CD14-positive monocyte (primary cell): Measurements from ENCODE around the gene RASSF6. TPM values are rescaled to one million over a fixed set of nuclear protein-coding genes. Genes with fewer than 3 reads are reported as not detected.

ENCODE experiments used
- DNase-seq, 3 donors: peaks; one replicate each; pipeline ENCODE4 v3.0.0-alpha.2; 2011 to 2022
- H2AFZ ChIP-seq: 2 replicates; pipeline ENCODE4 v1.6.0; 2012; ENCODE audit warnings: mild to moderate bottlenecking, low read depth, low read length, inconsistent platforms; ENCODE audit not compliant: insufficient read depth, poor library complexity, severe bottlenecking
- H3K27ac ChIP-seq, 2 donors: 1 replicate in 1 of 2; 2 replicates in 1 of 2; pipeline ENCODE4 v1.5.1; 2012 to 2013; ENCODE audit warnings: low read length in 2 of 2, control low read depth in 1 of 2, inconsistent platforms in 1 of 2, low read depth in 1 of 2, mild to moderate bottlenecking in 1 of 2
- H3K27me3 ChIP-seq, 2 donors: one replicate each; pipeline versions ENCODE4 v1.6.0 to v1.6.1; 2011 to 2013; ENCODE audit warnings: low read length in 2 of 2; ENCODE audit not compliant: control insufficient read depth in 2 of 2, insufficient read depth in 2 of 2
- H3K36me3 ChIP-seq, 2 donors: replicated peaks in 1 of 2; 1 replicate in 1 of 2; 2 replicates in 1 of 2; pipeline versions ENCODE4 v1.5.1 to v1.6.1; 2012 to 2013; ENCODE audit warnings: low read length in 2 of 2, control low read depth in 1 of 2, inconsistent platforms in 1 of 2, mild to moderate bottlenecking in 1 of 2; ENCODE audit not compliant: insufficient read depth in 2 of 2, control insufficient read depth in 1 of 2
- H3K4me1 ChIP-seq, 2 donors: 1 replicate in 1 of 2; 2 replicates in 1 of 2; pipeline versions ENCODE4 v1.5.1 to v1.6.1; 2012 to 2013; ENCODE audit warnings: low read length in 2 of 2, control low read depth in 1 of 2, inconsistent platforms in 1 of 2, mild to moderate bottlenecking in 1 of 2, moderate library complexity in 1 of 2; ENCODE audit not compliant: insufficient read depth in 2 of 2, control insufficient read depth in 1 of 2
- H3K4me2 ChIP-seq: replicated peaks from 2 replicates; pipeline ENCODE3; 2012; ENCODE audit warnings: low read length, moderate library complexity, mild to moderate bottlenecking; ENCODE audit not compliant: poor library complexity, severe bottlenecking; ENCODE audit errors: extremely low read depth
- H3K4me3 ChIP-seq, 3 experiments: fragments of 200-600 bp in 1 of 3; sonication (generic) in 1 of 3; replicated peaks in 1 of 3; 1 replicate in 2 of 3; 2 replicates in 1 of 3; pipeline ENCODE4 v1.5.1; 2011 to 2013; ENCODE audit warnings: low read length in 3 of 3, mild to moderate bottlenecking in 3 of 3, control low read depth in 2 of 3, low read depth in 2 of 3, inconsistent platforms in 1 of 3, moderate library complexity in 1 of 3
- H3K79me2 ChIP-seq: 2 replicates; pipeline ENCODE4 v1.6.0; 2012; ENCODE audit warnings: mild to moderate bottlenecking, control low read depth, inconsistent platforms, low read length, moderate library complexity; ENCODE audit not compliant: insufficient read depth
- H3K9ac ChIP-seq: 2 replicates; pipeline ENCODE4 v1.6.0; 2017; ENCODE audit warnings: low read length, mild to moderate bottlenecking; ENCODE audit not compliant: insufficient read depth, poor library complexity, severe bottlenecking
- H3K9me3 ChIP-seq, 2 donors: replicated peaks in 1 of 2; 1 replicate in 1 of 2; 2 replicates in 1 of 2; pipeline versions ENCODE4 v1.5.1 to v1.6.1; 2012 to 2013; ENCODE audit warnings: low read length in 2 of 2, control low read depth in 1 of 2; ENCODE audit not compliant: control insufficient read depth in 1 of 2, insufficient read depth in 1 of 2
- H4K20me1 ChIP-seq: 2 replicates; pipeline ENCODE4 v1.6.0; 2012; ENCODE audit warnings: mild to moderate bottlenecking, low read length, control low read depth, moderate library complexity; ENCODE audit not compliant: insufficient read depth
- H3K27ac Mint-ChIP-seq, 7 donors: one replicate each; pipeline ENCODE4 v1.8.0; 2020; ENCODE audit warnings: mild to moderate bottlenecking in 7 of 7, mixed read lengths in 7 of 7, moderate library complexity in 6 of 7, inconsistent platforms in 2 of 7
- H3K27me3 Mint-ChIP-seq, 3 donors: one replicate each; pipeline ENCODE4 v1.8.0; 2021 to 2022; ENCODE audit warnings: low read depth in 3 of 3, mild to moderate bottlenecking in 3 of 3, mixed read lengths in 3 of 3, moderate library complexity in 3 of 3, inconsistent platforms in 1 of 3
- H3K36me3 Mint-ChIP-seq, 2 donors: one replicate each; pipeline ENCODE4 v1.8.0; 2020; ENCODE audit warnings: mixed read lengths in 2 of 2, inconsistent platforms in 1 of 2, mild to moderate bottlenecking in 1 of 2
- H3K4me1 Mint-ChIP-seq: one replicate; pipeline ENCODE4 v1.8.0; 2020; ENCODE audit warnings: mild to moderate bottlenecking, mixed read lengths
- H3K4me3 Mint-ChIP-seq, 2 donors: one replicate each; pipeline ENCODE4 v1.8.0; 2020; ENCODE audit warnings: mild to moderate bottlenecking in 2 of 2, mixed read lengths in 2 of 2, moderate library complexity in 1 of 2
- H3K9me3 Mint-ChIP-seq, 7 donors: one replicate each; pipeline ENCODE4 v1.8.0; 2020 to 2022; ENCODE audit warnings: mixed read lengths in 7 of 7, mild to moderate bottlenecking in 6 of 7, moderate library complexity in 6 of 7, inconsistent platforms in 2 of 7
- WGBS: methylation state at CpG from one replicate; pipeline ENCODE4 v1.1.5; 2013; ENCODE audit warnings: missing lambda C conversion rate; ENCODE audit not compliant: insufficient coverage; 5-methylcytosine and 5-hydroxymethylcytosine counted together
- intact Hi-C, 2 donors: fragments of 100-400 bp; cut with micrococcal nuclease; formaldehyde crosslinking; loops; one replicate each; pipeline versions ENCODE4 v1.15.0 to v1.15.1; 2023
- polyA plus RNA-seq, 3 donors: library from polyadenylated mRNA; depleted of rRNA in 1 of 3; unstranded in 2 of 3; stranded (reverse) in 1 of 3; fragments of 300-500 nt in 2 of 3; fragments of >200 nt in 1 of 3; fragmentation: Illumina TruSeq in 2 of 3; gene quantifications; 1 replicate in 2 of 3; 2 replicates in 1 of 3; pipeline ENCODE4 v1.2.3, GENCODE V29; 2012 to 2021
- TF ChIP-seq, protein P1 (sequence below): fragments of 200-600 bp; IDR thresholded peaks from one replicate; pipeline ENCODE4 v1.8.0; 2022; ENCODE audit warnings: antibody characterized with exemption, mild to moderate bottlenecking

Gene RASSF6
- polyA plus RNA-seq, 3 donors: not detected

DNA sequence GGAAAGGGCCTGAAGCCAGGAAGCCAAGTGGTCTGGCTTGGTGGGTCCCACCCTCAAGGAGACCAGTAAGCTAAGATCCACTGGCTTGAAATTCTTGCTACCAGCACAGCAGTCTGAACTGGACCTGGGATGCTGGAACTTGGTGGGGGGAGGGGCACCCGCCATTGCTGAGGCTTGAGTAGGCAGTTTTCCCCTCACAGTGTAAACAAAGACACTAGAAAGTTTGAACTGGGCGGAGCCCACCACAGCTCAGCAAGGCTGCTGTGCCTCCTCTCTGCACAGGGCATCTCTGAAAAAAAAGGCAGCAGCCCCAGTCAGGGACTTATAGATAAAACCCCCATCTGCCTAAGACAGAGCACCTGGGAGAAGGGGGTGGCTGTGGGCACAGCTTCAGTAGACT is 75.6 kb downstream of the RASSF6 start:
- peaks cover 0 to 7% (median 0%) of the 10 kb centered on the region in 7 donors for H3K9me3 Mint-ChIP-seq
- no peak overlapping the region for H3K9ac ChIP-seq
- no peak overlapping the region for H3K27ac ChIP-seq
- no peaks in the 10 kb centered on the region for H3K4me1 Mint-ChIP-seq
- H3K27me3 Mint-ChIP-seq: peaks cover 0 to 2% (median 0%) of the 10 kb centered on the region in 3 donors
- H3K79me2 ChIP-seq: no peaks in the 10 kb centered on the region
- no peak overlapping the region for H2AFZ ChIP-seq
- no peaks in the 10 kb centered on the region for H3K36me3 ChIP-seq
- H3K36me3 Mint-ChIP-seq: no peaks in the 10 kb centered on the region
- H4K20me1 ChIP-seq: no peaks in the 10 kb centered on the region
- H3K4me2 ChIP-seq: no peak overlapping the region
- H3K4me3 Mint-ChIP-seq: no peak overlapping the region
- 100% methylated on average over 1 of the region's 2 CpGs for WGBS
- no peaks in the 10 kb centered on the region for H3K9me3 ChIP-seq
- intact Hi-C loops: no loop called here
- TF ChIP-seq, protein P1, sequence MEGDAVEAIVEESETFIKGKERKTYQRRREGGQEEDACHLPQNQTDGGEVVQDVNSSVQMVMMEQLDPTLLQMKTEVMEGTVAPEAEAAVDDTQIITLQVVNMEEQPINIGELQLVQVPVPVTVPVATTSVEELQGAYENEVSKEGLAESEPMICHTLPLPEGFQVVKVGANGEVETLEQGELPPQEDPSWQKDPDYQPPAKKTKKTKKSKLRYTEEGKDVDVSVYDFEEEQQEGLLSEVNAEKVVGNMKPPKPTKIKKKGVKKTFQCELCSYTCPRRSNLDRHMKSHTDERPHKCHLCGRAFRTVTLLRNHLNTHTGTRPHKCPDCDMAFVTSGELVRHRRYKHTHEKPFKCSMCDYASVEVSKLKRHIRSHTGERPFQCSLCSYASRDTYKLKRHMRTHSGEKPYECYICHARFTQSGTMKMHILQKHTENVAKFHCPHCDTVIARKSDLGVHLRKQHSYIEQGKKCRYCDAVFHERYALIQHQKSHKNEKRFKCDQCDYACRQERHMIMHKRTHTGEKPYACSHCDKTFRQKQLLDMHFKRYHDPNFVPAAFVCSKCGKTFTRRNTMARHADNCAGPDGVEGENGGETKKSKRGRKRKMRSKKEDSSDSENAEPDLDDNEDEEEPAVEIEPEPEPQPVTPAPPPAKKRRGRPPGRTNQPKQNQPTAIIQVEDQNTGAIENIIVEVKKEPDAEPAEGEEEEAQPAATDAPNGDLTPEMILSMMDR: no peak
- H3K27me3 ChIP-seq: no peaks in the 10 kb centered on the region
- no peak overlapping the region for H3K27ac Mint-ChIP-seq
- no peaks in the 10 kb centered on the region for H3K4me1 ChIP-seq
- no peak for DNase-seq
- H3K4me3 ChIP-seq: no peak overlapping the region

DNA sequence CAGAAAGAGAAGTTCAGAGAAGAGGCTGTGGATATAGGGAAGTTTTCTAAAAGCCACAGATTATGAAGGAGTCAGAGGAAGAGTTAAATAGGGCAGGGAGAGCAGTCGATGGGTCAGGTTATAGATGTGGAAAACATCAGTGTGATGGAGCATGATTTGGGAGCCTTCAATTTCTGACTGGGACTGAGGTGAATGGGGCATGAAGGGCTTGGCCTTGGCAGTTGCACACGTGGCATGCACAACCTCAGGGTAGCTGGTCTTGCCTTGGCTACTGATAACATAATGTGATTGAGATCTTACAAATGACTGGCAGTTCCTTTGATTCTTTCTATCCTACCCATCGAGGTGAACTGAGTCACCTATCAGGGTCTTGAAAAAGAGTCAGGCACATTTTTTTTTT is 79.0 kb downstream of the RASSF6 start:
- H3K79me2 ChIP-seq: no peaks in the 10 kb centered on the region
- H4K20me1 ChIP-seq: no peaks in the 10 kb centered on the region
- no peaks in the 10 kb centered on the region for H3K9me3 ChIP-seq
- no peak overlapping the region for H3K4me3 Mint-ChIP-seq
- intact Hi-C loops: no loop called here
- no peaks in the 10 kb centered on the region for H3K4me1 Mint-ChIP-seq
- H3K27me3 ChIP-seq: no peaks in the 10 kb centered on the region
- H3K9ac ChIP-seq: no peak overlapping the region
- H3K27me3 Mint-ChIP-seq: peaks cover 0 to 2% (median 2%) of the 10 kb centered on the region in 3 donors
- no peak overlapping the region for H2AFZ ChIP-seq
- no peak overlapping the region for H3K4me3 ChIP-seq
- no peak for DNase-seq
- no peak overlapping the region for H3K27ac ChIP-seq
- no peak overlapping the region for H3K27ac Mint-ChIP-seq
- 67% methylated on average over 1 of the region's 3 CpGs for WGBS
- no peaks in the 10 kb centered on the region for H3K36me3 Mint-ChIP-seq
- H3K36me3 ChIP-seq: no peaks in the 10 kb centered on the region
- TF ChIP-seq, protein P1: no peak
- H3K4me2 ChIP-seq: no peak overlapping the region
- H3K9me3 Mint-ChIP-seq: peaks cover 0 to 7% (median 0%) of the 10 kb centered on the region in 7 donors
- H3K4me1 ChIP-seq: no peaks in the 10 kb centered on the region
